Measurements from ENCODE around the gene TSG101.
A peak's percentile ranks its signal among the peaks of the same experiment; 100 is the strongest.

The TSG101 gene

GRCh38 chr11:18524248-18524647, 2.5 kb downstream of the TSG101 start:
- Histone ChIP-seq H3K27me3 (replicated peaks in 2 of 5; ENCODE audit: control insufficient read depth in 4 of 5, insufficient read depth in 5 of 5, low read length in 4 of 5) (no peaks in the 10 kb centered on the region), H3K4me1 (ENCODE audit: control extremely low read depth in 1 of 4, control insufficient read depth in 4 of 4, insufficient read depth in 4 of 4, low read length in 3 of 4) (peaks cover 0 to 19% (median 9%) of the 10 kb centered on the region in 4 experiments), H3K9me3 (ENCODE audit: control extremely low read depth in 1 of 5, control insufficient read depth in 4 of 5, insufficient read depth in 2 of 5, low read depth in 1 of 5, low read length in 4 of 5) (no peaks in the 10 kb centered on the region), H3K4me3 (ENCODE audit: control insufficient read depth in 1 of 7, extremely low read depth in 1 of 7, insufficient read depth in 4 of 7, low read depth in 2 of 7, low read length in 6 of 7) (no peak overlapping the region), H3K36me3 (ENCODE audit: control insufficient read depth in 4 of 4, insufficient read depth in 4 of 4, low read length in 3 of 4) (peaks cover 0 to 10% (median 4%) of the 10 kb centered on the region in 4 experiments), H3K27ac (ENCODE audit: insufficient read depth in 1 of 2, low read depth in 1 of 2, low read length in 2 of 2, poor library complexity in 1 of 2, severe bottlenecking in 2 of 2) (no peak overlapping the region)
- ChIA-PET POLR2A (no interaction called here), CTCF (interaction anchor here (0.9 to 1.6 kb wide), 6 partner anchors 9 to 210 kb away, joined by 3 to 5 read pairs (median 3); no protein-coding TSS in a partner anchor)
- DNase-seq: no peak
- no CpG with 5 or more reads among the region's 1 CpG for WGBS (ENCODE audit: insufficient coverage)

GRCh38 chr11:18523084-18523483, 3.7 kb downstream of the TSG101 start:
- POLR2A ChIA-PET: no interaction called here
- WGBS (ENCODE audit: insufficient coverage): 100% methylated on average over 1 of the region's 3 CpGs
- CTCF ChIA-PET: interaction anchor here (1.0 to 2.3 kb wide), 7 partner anchors 8 to 204 kb away, joined by 3 to 6 read pairs (median 4); no protein-coding TSS in a partner anchor
- no peak overlapping the region for H3K27ac ChIP-seq (ENCODE audit: insufficient read depth in 1 of 2, low read depth in 1 of 2, low read length in 2 of 2, poor library complexity in 1 of 2, severe bottlenecking in 2 of 2)
- no peak for DNase-seq
- no peak overlapping the region for H3K4me3 ChIP-seq (ENCODE audit: control insufficient read depth in 1 of 7, extremely low read depth in 1 of 7, insufficient read depth in 4 of 7, low read depth in 2 of 7, low read length in 6 of 7)
- H3K4me1 ChIP-seq (ENCODE audit: control extremely low read depth in 1 of 4, control insufficient read depth in 4 of 4, insufficient read depth in 4 of 4, low read length in 3 of 4): peaks cover 0 to 19% (median 9%) of the 10 kb centered on the region in 4 experiments
- no peaks in the 10 kb centered on the region for H3K9me3 ChIP-seq (ENCODE audit: control extremely low read depth in 1 of 5, control insufficient read depth in 4 of 5, insufficient read depth in 2 of 5, low read depth in 1 of 5, low read length in 4 of 5)
- no peaks in the 10 kb centered on the region for H3K27me3 ChIP-seq (replicated peaks in 2 of 5; ENCODE audit: control insufficient read depth in 4 of 5, insufficient read depth in 5 of 5, low read length in 4 of 5)
- H3K36me3 ChIP-seq (ENCODE audit: control insufficient read depth in 4 of 4, insufficient read depth in 4 of 4, low read length in 3 of 4): peaks cover 2 to 10% (median 6%) of the 10 kb centered on the region in 4 experiments

DNA sequence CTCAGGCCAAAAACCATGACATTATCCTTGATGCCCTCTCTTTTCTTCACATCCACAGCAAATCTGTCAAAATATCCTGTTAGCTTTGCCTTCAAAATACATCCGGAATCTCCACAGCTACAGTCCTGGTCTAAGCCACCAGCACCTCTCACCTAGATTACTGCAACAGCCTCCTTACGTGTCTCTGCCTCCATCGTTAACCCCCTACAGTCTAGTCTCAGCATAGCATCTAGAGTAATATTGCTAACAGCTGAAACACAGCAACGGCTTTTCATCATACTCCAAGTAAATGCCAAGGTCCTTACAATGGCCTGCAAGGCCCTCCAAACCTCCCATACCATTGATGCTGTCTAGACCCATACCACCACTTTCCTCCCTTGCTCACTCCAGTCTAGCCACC, 4.4 kb downstream of the TSG101 start:
- Histone ChIP-seq H3K27ac (ENCODE audit: insufficient read depth in 1 of 2, low read depth in 1 of 2, low read length in 2 of 2, poor library complexity in 1 of 2, severe bottlenecking in 2 of 2) (no peak overlapping the region), H3K9me3 (ENCODE audit: control extremely low read depth in 1 of 5, control insufficient read depth in 4 of 5, insufficient read depth in 2 of 5, low read depth in 1 of 5, low read length in 4 of 5) (no peaks in the 10 kb centered on the region), H3K27me3 (replicated peaks in 2 of 5; ENCODE audit: control insufficient read depth in 4 of 5, insufficient read depth in 5 of 5, low read length in 4 of 5) (no peaks in the 10 kb centered on the region), H3K4me1 (ENCODE audit: control extremely low read depth in 1 of 4, control insufficient read depth in 4 of 4, insufficient read depth in 4 of 4, low read length in 3 of 4) (peaks cover 0 to 13% (median 5%) of the 10 kb centered on the region in 4 experiments), H3K36me3 (ENCODE audit: control insufficient read depth in 4 of 4, insufficient read depth in 4 of 4, low read length in 3 of 4) (peaks cover 2 to 10% (median 9%) of the 10 kb centered on the region in 4 experiments), H3K4me3 (ENCODE audit: control insufficient read depth in 1 of 7, extremely low read depth in 1 of 7, insufficient read depth in 4 of 7, low read depth in 2 of 7, low read length in 6 of 7) (no peak overlapping the region)
- WGBS (ENCODE audit: insufficient coverage): 86% methylated on average over 4 of the region's 4 CpGs
- DNase-seq: peak; percentile 18 to 46 (median 44)
- ChIA-PET CTCF (interaction anchor here (1.1 to 2.3 kb wide), 6 partner anchors 12 to 200 kb away, joined by 3 to 6 read pairs (median 4); no protein-coding TSS in a partner anchor), POLR2A (no interaction called here)

- peaks cover 0 to 10% (median 4%) of the 10 kb centered on the region in 4 experiments for H3K4me1 ChIP-seq (ENCODE audit: control extremely low read depth in 1 of 4, control insufficient read depth in 4 of 4, insufficient read depth in 4 of 4, low read length in 3 of 4)
- DNase-seq: no peak
- CTCF ChIA-PET: interaction anchor here (1.2 to 2.3 kb wide), 2 partner anchors 11 to 12 kb away, joined by 5 to 6 read pairs; no protein-coding TSS in a partner anchor
- H3K4me3 ChIP-seq (ENCODE audit: control insufficient read depth in 1 of 7, extremely low read depth in 1 of 7, insufficient read depth in 4 of 7, low read depth in 2 of 7, low read length in 6 of 7): no peak overlapping the region
- H3K27ac ChIP-seq (ENCODE audit: insufficient read depth in 1 of 2, low read depth in 1 of 2, low read length in 2 of 2, poor library complexity in 1 of 2, severe bottlenecking in 2 of 2): no peak overlapping the region
- 100% methylated on average over 1 of the region's 3 CpGs for WGBS (ENCODE audit: insufficient coverage)
- H3K36me3 ChIP-seq (ENCODE audit: control insufficient read depth in 4 of 4, insufficient read depth in 4 of 4, low read length in 3 of 4): peaks cover 2 to 10% (median 9%) of the 10 kb centered on the region in 4 experiments
- no peaks in the 10 kb centered on the region for H3K27me3 ChIP-seq (replicated peaks in 2 of 5; ENCODE audit: control insufficient read depth in 4 of 5, insufficient read depth in 5 of 5, low read length in 4 of 5)
- H3K9me3 ChIP-seq (ENCODE audit: control extremely low read depth in 1 of 5, control insufficient read depth in 4 of 5, insufficient read depth in 2 of 5, low read depth in 1 of 5, low read length in 4 of 5): no peaks in the 10 kb centered on the region
- POLR2A ChIA-PET: no interaction called here
Observed at GRCh38 chr11:18521122-18521521, 5.6 kb downstream of the TSG101 start.

DNA sequence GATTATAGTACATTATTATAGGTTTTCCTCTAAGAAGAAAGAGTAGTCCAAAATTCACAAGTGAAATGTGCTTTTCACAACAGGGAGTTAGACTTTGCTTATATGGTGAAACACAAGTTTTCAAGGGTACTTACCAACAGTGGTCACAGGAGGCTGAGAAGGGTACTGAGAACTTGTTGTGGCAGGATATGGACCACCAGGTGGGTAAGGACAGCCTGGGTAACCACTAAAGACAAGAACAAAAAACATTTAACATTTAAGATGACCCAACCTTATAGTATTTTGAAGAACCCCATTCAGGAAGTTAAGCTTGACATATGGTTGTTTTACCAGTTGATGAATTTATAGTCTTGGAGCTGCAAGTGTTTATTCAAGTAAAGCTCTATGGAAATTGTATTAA, 24.4 kb downstream of the TSG101 start:
- ChIA-PET CTCF (interaction anchor here (0.6 to 2.2 kb wide), 4 partner anchors 8 to 57 kb away, joined by 3 to 12 read pairs (median 4); no protein-coding TSS in a partner anchor), POLR2A (no interaction called here)
- DNase-seq: peak in 2 of 3 donors; percentile 13 to 53
- Histone ChIP-seq H3K27ac (ENCODE audit: insufficient read depth in 1 of 2, low read depth in 1 of 2, low read length in 2 of 2, poor library complexity in 1 of 2, severe bottlenecking in 2 of 2) (no peak overlapping the region), H3K4me1 (ENCODE audit: control extremely low read depth in 1 of 4, control insufficient read depth in 4 of 4, insufficient read depth in 4 of 4, low read length in 3 of 4) (no peaks in the 10 kb centered on the region), H3K27me3 (replicated peaks in 2 of 5; ENCODE audit: control insufficient read depth in 4 of 5, insufficient read depth in 5 of 5, low read length in 4 of 5) (no peaks in the 10 kb centered on the region), H3K4me3 (ENCODE audit: control insufficient read depth in 1 of 7, extremely low read depth in 1 of 7, insufficient read depth in 4 of 7, low read depth in 2 of 7, low read length in 6 of 7) (no peak overlapping the region), H3K9me3 (ENCODE audit: control extremely low read depth in 1 of 5, control insufficient read depth in 4 of 5, insufficient read depth in 2 of 5, low read depth in 1 of 5, low read length in 4 of 5) (no peaks in the 10 kb centered on the region), H3K36me3 (ENCODE audit: control insufficient read depth in 4 of 4, insufficient read depth in 4 of 4, low read length in 3 of 4) (peaks cover 15 to 67% (median 36%) of the 10 kb centered on the region in 4 experiments)

DNA sequence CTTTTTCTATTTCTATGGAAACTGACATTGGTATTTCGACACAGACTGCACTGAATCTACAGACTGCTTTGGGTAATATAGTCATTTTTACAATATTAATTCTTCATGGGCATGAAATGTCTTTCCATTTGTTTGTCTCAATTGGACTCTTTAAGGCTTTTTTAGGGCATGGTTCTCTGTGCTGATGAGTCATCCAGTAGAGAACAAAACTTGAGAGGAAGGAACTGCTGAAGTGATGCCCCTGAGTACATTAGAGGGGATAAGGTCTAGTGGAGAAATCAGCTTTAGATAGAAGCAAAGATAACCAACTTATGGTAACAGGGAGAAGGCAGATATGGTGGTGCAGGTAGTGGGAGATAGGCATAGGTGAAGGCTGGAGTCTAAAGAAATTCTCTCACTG, 25.1 kb downstream of the TSG101 start:
- H3K27me3 ChIP-seq (replicated peaks in 2 of 5; ENCODE audit: control insufficient read depth in 4 of 5, insufficient read depth in 5 of 5, low read length in 4 of 5): no peaks in the 10 kb centered on the region
- peaks cover 16 to 67% (median 34%) of the 10 kb centered on the region in 4 experiments for H3K36me3 ChIP-seq (ENCODE audit: control insufficient read depth in 4 of 4, insufficient read depth in 4 of 4, low read length in 3 of 4)
- WGBS (ENCODE audit: insufficient coverage): no CpG with 5 or more reads among the region's 1 CpG
- DNase-seq: peak in 1 of 3 donors; percentile 10
- H3K4me1 ChIP-seq (ENCODE audit: control extremely low read depth in 1 of 4, control insufficient read depth in 4 of 4, insufficient read depth in 4 of 4, low read length in 3 of 4): no peaks in the 10 kb centered on the region
- H3K4me3 ChIP-seq (ENCODE audit: control insufficient read depth in 1 of 7, extremely low read depth in 1 of 7, insufficient read depth in 4 of 7, low read depth in 2 of 7, low read length in 6 of 7): no peak overlapping the region
- no peaks in the 10 kb centered on the region for H3K9me3 ChIP-seq (ENCODE audit: control extremely low read depth in 1 of 5, control insufficient read depth in 4 of 5, insufficient read depth in 2 of 5, low read depth in 1 of 5, low read length in 4 of 5)
- H3K27ac ChIP-seq (ENCODE audit: insufficient read depth in 1 of 2, low read depth in 1 of 2, low read length in 2 of 2, poor library complexity in 1 of 2, severe bottlenecking in 2 of 2): no peak overlapping the region
- POLR2A ChIA-PET: no interaction called here
- CTCF ChIA-PET: interaction anchor here (1.5 kb wide), 1 partner anchor 12 kb away, joined by 12 read pairs; no protein-coding TSS in a partner anchor

GRCh38 chr11:18498039-18498438, 28.7 kb downstream of the TSG101 start:
- H3K36me3 ChIP-seq (ENCODE audit: control insufficient read depth in 4 of 4, insufficient read depth in 4 of 4, low read length in 3 of 4): peaks cover 14 to 61% (median 29%) of the 10 kb centered on the region in 4 experiments
- CTCF ChIA-PET: interaction anchor here (0.8 kb wide), 1 partner anchor 347 kb away, joined by 3 read pairs; no protein-coding TSS in a partner anchor
- WGBS (ENCODE audit: insufficient coverage): 100% methylated on average over 1 of the region's 1 CpG
- POLR2A ChIA-PET: no interaction called here
- H3K27me3 ChIP-seq (replicated peaks in 2 of 5; ENCODE audit: control insufficient read depth in 4 of 5, insufficient read depth in 5 of 5, low read length in 4 of 5): no peaks in the 10 kb centered on the region
- H3K4me1 ChIP-seq (ENCODE audit: control extremely low read depth in 1 of 4, control insufficient read depth in 4 of 4, insufficient read depth in 4 of 4, low read length in 3 of 4): peaks cover 0 to 4% (median 1%) of the 10 kb centered on the region in 4 experiments
- H3K27ac ChIP-seq (ENCODE audit: insufficient read depth in 1 of 2, low read depth in 1 of 2, low read length in 2 of 2, poor library complexity in 1 of 2, severe bottlenecking in 2 of 2): no peak overlapping the region
- no peaks in the 10 kb centered on the region for H3K9me3 ChIP-seq (ENCODE audit: control extremely low read depth in 1 of 5, control insufficient read depth in 4 of 5, insufficient read depth in 2 of 5, low read depth in 1 of 5, low read length in 4 of 5)
- no peak for DNase-seq
- no peak overlapping the region for H3K4me3 ChIP-seq (ENCODE audit: control insufficient read depth in 1 of 7, extremely low read depth in 1 of 7, insufficient read depth in 4 of 7, low read depth in 2 of 7, low read length in 6 of 7)
